B cell (primary cell): ENCODE measurements around the gene SSTR1. TPM values are rescaled to one million over a fixed set of nuclear protein-coding genes. Genes with fewer than 3 reads are reported as not detected.

Source experiments
- ATAC-seq: fragments of 200-7000 bp; cut with Tn5 transposase; one replicate; pipeline ENCODE4 v1.10.0; 2021; ENCODE audit warnings: low read depth, mild to moderate bottlenecking, moderate number of reproducible peaks, moderate library complexity
- CTCF ChIA-PET: fragments of 350-600 bp; sonication (Branson Sonifier 250); formaldehyde crosslinking; loops from one replicate; lab custom pipeline; 2021; ENCODE audit warnings: antibody characterized with exemption, inconsistent platforms; lab: Charles Lee
- POLR2A ChIA-PET: fragments of 350-600 bp; sonication (Branson Sonifier 250); formaldehyde crosslinking; loops from one replicate; lab custom pipeline; 2021; ENCODE audit warnings: antibody characterized with exemption; lab: Charles Lee
- DNase-seq: peaks from one replicate; pipeline ENCODE4 v3.0.0; 2013
- H2AFZ ChIP-seq: 2 replicates; pipeline ENCODE4 v1.6.1; 2012; ENCODE audit warnings: mild to moderate bottlenecking, low read depth, low read length; ENCODE audit not compliant: insufficient read depth, poor library complexity, severe bottlenecking
- H3K27ac ChIP-seq, 2 donors: 1 replicate in 1 of 2; 2 replicates in 1 of 2; pipeline ENCODE4 v1.5.1; 2012 to 2013; ENCODE audit warnings: low read length in 2 of 2, mild to moderate bottlenecking in 2 of 2, moderate library complexity in 1 of 2
- H3K27me3 ChIP-seq, 4 experiments: fragments of 200-600 bp in 1 of 4; sonication (generic) in 1 of 4; replicated peaks in 1 of 4; 1 replicate in 2 of 4; 2 replicates in 2 of 4; pipeline versions ENCODE4 v1.6.1 to v1.7.0; 2013 to 2016; ENCODE audit warnings: low read length in 3 of 4, mild to moderate bottlenecking in 2 of 4, mixed read lengths in 1 of 4, moderate library complexity in 1 of 4; ENCODE audit not compliant: insufficient read depth in 4 of 4, control insufficient read depth in 3 of 4; ENCODE audit errors: control extremely low read depth in 1 of 4
- H3K36me3 ChIP-seq, 2 experiments: replicated peaks in 1 of 2; 1 replicate in 1 of 2; 2 replicates in 1 of 2; pipeline versions ENCODE4 v1.6.1 to v1.7.1; 2013; ENCODE audit warnings: low read length in 1 of 2; ENCODE audit not compliant: insufficient read depth in 2 of 2, control insufficient read depth in 1 of 2; ENCODE audit errors: control extremely low read depth in 1 of 2, extremely low read depth in 1 of 2
- H3K4me1 ChIP-seq, 2 donors: fragments of 200-600 bp in 1 of 2; sonication (generic) in 1 of 2; 1 replicate in 1 of 2; 2 replicates in 1 of 2; pipeline versions ENCODE4 v1.5.1 to v1.6.1; 2013 to 2017; ENCODE audit warnings: low read length in 2 of 2; ENCODE audit not compliant: control insufficient read depth in 2 of 2, insufficient read depth in 2 of 2
- H3K4me2 ChIP-seq: replicated peaks from 2 replicates; pipeline ENCODE3; 2012; ENCODE audit warnings: mild to moderate bottlenecking, low read depth, low read length; ENCODE audit not compliant: poor library complexity, severe bottlenecking
- H3K4me3 ChIP-seq, 5 experiments: fragments of 200-600 bp in 1 of 5; sonication (generic) in 1 of 5; 1 replicate in 3 of 5; 2 replicates in 2 of 5; pipeline versions ENCODE4 v1.5.1 to v1.7.0; 2011 to 2016; ENCODE audit warnings: low read length in 4 of 5, mild to moderate bottlenecking in 4 of 5, low read depth in 2 of 5, control low read depth in 1 of 5, moderate library complexity in 1 of 5; ENCODE audit not compliant: insufficient read depth in 1 of 5; ENCODE audit errors: control extremely low read depth in 1 of 5, extremely low read depth in 1 of 5
- H3K79me2 ChIP-seq: fragments of 200-600 bp; sonication (generic); one replicate; pipeline ENCODE4 v1.6.0; 2016; ENCODE audit warnings: low read length; ENCODE audit not compliant: control insufficient read depth, insufficient read depth
- H3K9ac ChIP-seq: fragments of 200-600 bp; sonication (generic); 2 replicates; pipeline ENCODE4 v1.6.1; 2017; ENCODE audit warnings: mild to moderate bottlenecking, low read length, moderate library complexity
- H3K9me3 ChIP-seq, 3 donors: one replicate each; pipeline versions ENCODE4 v1.6.1 to v1.7.1; 2013; ENCODE audit warnings: low read length in 2 of 3; ENCODE audit not compliant: control insufficient read depth in 2 of 3, insufficient read depth in 1 of 3; ENCODE audit errors: control extremely low read depth in 1 of 3
- H4K20me1 ChIP-seq: 2 replicates; pipeline ENCODE4 v1.6.0; 2012; ENCODE audit warnings: mild to moderate bottlenecking, low read length; ENCODE audit not compliant: insufficient read depth, control insufficient read depth, poor library complexity, severe bottlenecking
- H3K27ac Mint-ChIP-seq: one replicate; pipeline ENCODE4 v1.8.0; 2021; ENCODE audit warnings: mixed read lengths
- H3K27me3 Mint-ChIP-seq: one replicate; pipeline ENCODE4 v1.8.0; 2021; ENCODE audit warnings: mixed read lengths
- H3K4me1 Mint-ChIP-seq: one replicate; pipeline ENCODE4 v1.8.0; 2021; ENCODE audit warnings: mixed read lengths
- H3K4me3 Mint-ChIP-seq: one replicate; pipeline ENCODE4 v1.8.0; 2021; ENCODE audit warnings: mixed read lengths
- H3K9me3 Mint-ChIP-seq: one replicate; pipeline ENCODE4 v1.8.0; 2022; ENCODE audit warnings: mixed read lengths; ENCODE audit not compliant: insufficient read depth
- CTCF ChIP-seq: fragments of 200-600 bp; IDR thresholded peaks from one replicate; pipeline ENCODE4 v1.8.0; 2022; ENCODE audit warnings: antibody characterized with exemption, mild to moderate bottlenecking
- EZH2 ChIP-seq: IDR thresholded peaks from 2 replicates; pipeline ENCODE4 v1.6.1; 2012; ENCODE audit warnings: borderline replicate concordance, low read depth, mild to moderate bottlenecking, moderate library complexity, low read length; ENCODE audit not compliant: insufficient read depth, poor library complexity, severe bottlenecking
- WGBS: methylation state at CpG from one replicate; pipeline ENCODE4 v1.1.5; 2013; ENCODE audit warnings: missing lambda C conversion rate; ENCODE audit not compliant: insufficient coverage; 5-methylcytosine and 5-hydroxymethylcytosine counted together
- intact Hi-C: fragments of 100-400 bp; cut with micrococcal nuclease; formaldehyde crosslinking; loops from one replicate; pipeline ENCODE4 v1.10.0; 2022
- polyA plus RNA-seq: library from polyadenylated mRNA; depleted of rRNA; stranded (reverse); fragments of >200 nt; gene quantifications from 2 replicates; pipeline ENCODE4 v1.2.3, GENCODE V29; 2012
- total RNA-seq, 2 donors: library from RNA; stranded (reverse); fragments of 120-200 nt in 1 of 2; gene quantifications; 1 replicate in 1 of 2; 2 replicates in 1 of 2; pipeline versions ENCODE4 v1.2.3 to v1.2.4, GENCODE V29; 2013 to 2022

Gene SSTR1
- total and polyA plus RNA-seq, 2 donors (not counting 1 experiment from before 2014, with no cell fraction given) = not detected

- ChIA-PET CTCF (no interaction called here), POLR2A (no interaction called here)
- DNase-seq (no peak), ATAC-seq (no peak)
- no peak overlapping the region for H3K4me3 ChIP-seq
- H3K79me2 ChIP-seq = no peaks in the 10 kb centered on the region
- peaks cover 4% of the 10 kb centered on the region for H3K9me3 Mint-ChIP-seq
- no peak overlapping the region for H3K4me2 ChIP-seq
- H3K27ac Mint-ChIP-seq = no peak overlapping the region
- H3K9me3 ChIP-seq = peaks cover 0 to 31% (median 3%) of the 10 kb centered on the region in 3 donors
- H3K4me1 ChIP-seq = no peaks in the 10 kb centered on the region
- peaks cover 0 to 31% (median 10%) of the 10 kb centered on the region in 4 experiments for H3K27me3 ChIP-seq
- peaks cover 52% of the 10 kb centered on the region for H3K27me3 Mint-ChIP-seq
- H3K4me3 Mint-ChIP-seq = no peak overlapping the region
- no peak overlapping the region for H3K9ac ChIP-seq
- no peaks in the 10 kb centered on the region for H4K20me1 ChIP-seq
- no peak overlapping the region for H2AFZ ChIP-seq
- 19% methylated on average over 68 of the region's 69 CpGs for WGBS
- H3K27ac ChIP-seq = no peak overlapping the region
- intact Hi-C loops = no loop called here
- no peaks in the 10 kb centered on the region for H3K36me3 ChIP-seq
- TF ChIP-seq EZH2 (no peak), CTCF (no peak)
- H3K4me1 Mint-ChIP-seq = no peaks in the 10 kb centered on the region
Measured at GRCh38 chr14:38209572-38210557, 2.2 kb downstream of the SSTR1 start.
